HCT116 (cell line): Measurements from ENCODE around the gene DAGLA. TPM values are rescaled to one million over a fixed set of nuclear protein-coding genes. Genes with fewer than 3 reads are reported as not detected.
A peak's percentile ranks its signal among the peaks of the same experiment; 100 is the strongest.

ENCODE experiments used
- ATAC-seq: fragments of 200-7000 bp; cut with Tn5 transposase; 2 replicates; pipeline ENCODE4 v1.9.1; 2020; ENCODE audit warnings: mild to moderate bottlenecking, moderate library complexity
- BruUV-seq: library from RNA; stranded (reverse); fragments of 400-500 nt; replicated peaks from 2 replicates; lab custom pipeline; 2021; lab: Mats Ljungman, UMichigan
- CTCF ChIA-PET: fragments of 300-600 bp; sonication (Branson Sonifier 250); formaldehyde crosslinking; loops from one replicate; lab custom pipeline; 2021; ENCODE audit warnings: antibody characterized with exemption; lab: Charles Lee
- POLR2A ChIA-PET: fragments of 300-600, 350-600 bp; sonication (Branson Sonifier 250); formaldehyde crosslinking; loops from one replicate; lab custom pipeline; 2021; ENCODE audit warnings: antibody characterized with exemption; lab: Charles Lee
- RAD21 ChIA-PET, 2 experiments: fragments of 300-600 bp; sonication (Branson Sonifier 250); formaldehyde crosslinking; loops; one replicate each; lab custom pipeline; 2023; ENCODE audit warnings: low total read pairs in 2 of 2; ENCODE audit not compliant: uncharacterized antibody in 2 of 2, unreplicated experiment in 2 of 2, low non-redundant PET in 1 of 2; lab: Charles Lee
- DNase-seq: peaks from one replicate; pipeline ENCODE4 v3.0.0-alpha.2; 2010; ENCODE audit warnings: low read depth, low spot score
- H2AFZ ChIP-seq: fragments of 200-600 bp; shearing (Covaris generic), sonication (generic); 2 replicates; pipeline ENCODE4 v1.6.1; 2017; ENCODE audit warnings: low read depth, mixed run types, mixed read lengths, antibody characterized with exemption, low read length; ENCODE audit not compliant: poor library complexity, severe bottlenecking
- H3K27ac ChIP-seq: 2 replicates; pipeline ENCODE4 v1.5.1; 2012; ENCODE audit warnings: low read depth, low read length
- H3K27me3 ChIP-seq: fragments of 200-600 bp; sonication (generic); 2 replicates; pipeline ENCODE4 v1.6.1; 2016; ENCODE audit warnings: mixed run types, low read length, mixed read lengths; ENCODE audit not compliant: insufficient read depth
- H3K36me3 ChIP-seq, 2 experiments: fragments of 200-500 bp in 1 of 2; fragments of 200-600 bp in 1 of 2; sonication (Bioruptor generic) in 1 of 2; sonication (generic) in 1 of 2; 2 replicates each; pipeline versions ENCODE4 v1.5.1 to v1.6.1; 2014 to 2016; ENCODE audit warnings: low read length in 2 of 2, inconsistent platforms in 1 of 2, mixed read lengths in 1 of 2, mixed run types in 1 of 2; ENCODE audit not compliant: insufficient read depth in 2 of 2, control insufficient read depth in 1 of 2
- H3K4me1 ChIP-seq, 2 experiments: fragments of 200-600 bp in 1 of 2; sonication (generic) in 1 of 2; 2 replicates each; pipeline versions ENCODE4 v1.5.1 to v1.6.1; 2012 to 2017; ENCODE audit warnings: low read length in 2 of 2, inconsistent platforms in 1 of 2, mild to moderate bottlenecking in 1 of 2, mixed read lengths in 1 of 2, mixed run types in 1 of 2, moderate library complexity in 1 of 2; ENCODE audit not compliant: insufficient read depth in 2 of 2, control insufficient read depth in 1 of 2
- H3K4me2 ChIP-seq: fragments of 200-600 bp; sonication (generic); 2 replicates; pipeline ENCODE4 v1.6.1; 2017; ENCODE audit warnings: mixed run types, low read length, mixed read lengths
- H3K4me3 ChIP-seq, 2 experiments: fragments of 200-600 bp in 1 of 2; sonication (generic) in 1 of 2; replicated peaks in 1 of 2; 2 replicates each; pipeline ENCODE4 v1.5.1; 2011 to 2016; ENCODE audit warnings: low read length in 2 of 2, control low read depth in 1 of 2, low read depth in 1 of 2, mild to moderate bottlenecking in 1 of 2, mixed read lengths in 1 of 2, mixed run types in 1 of 2
- H3K79me2 ChIP-seq: fragments of 200-600 bp; sonication (generic); 2 replicates; pipeline ENCODE4 v1.6.1; 2017; ENCODE audit warnings: mild to moderate bottlenecking, mixed run types, low read length, moderate library complexity, mixed read lengths; ENCODE audit not compliant: insufficient read depth
- H3K9ac ChIP-seq: fragments of 200-600 bp; sonication (generic); 2 replicates; pipeline ENCODE4 v1.6.1; 2016; ENCODE audit warnings: low read length, mixed read lengths
- H3K9me2 ChIP-seq: fragments of 200-600 bp; sonication (generic), shearing (Covaris generic); 2 replicates; pipeline ENCODE4 v1.6.1; 2017; ENCODE audit warnings: mixed run types, mild to moderate bottlenecking, moderate library complexity; ENCODE audit not compliant: insufficient read depth
- H3K9me3 ChIP-seq, 2 experiments: fragments of 200-500 bp in 1 of 2; fragments of 200-600 bp in 1 of 2; sonication (Bioruptor generic) in 1 of 2; sonication (generic) in 1 of 2; 2 replicates each; pipeline ENCODE4 v1.6.1; 2014 to 2017; ENCODE audit warnings: low read length in 2 of 2, mixed read lengths in 2 of 2, inconsistent platforms in 1 of 2, low read depth in 1 of 2, mild to moderate bottlenecking in 1 of 2, mixed run types in 1 of 2, moderate library complexity in 1 of 2; ENCODE audit not compliant: control insufficient read depth in 1 of 2, insufficient read depth in 1 of 2
- H4K20me1 ChIP-seq: fragments of 200-600 bp; sonication (generic), shearing (Covaris generic); 2 replicates; pipeline ENCODE4 v1.6.1; 2017; ENCODE audit warnings: mixed run types, mild to moderate bottlenecking, moderate library complexity; ENCODE audit not compliant: insufficient read depth
- ATF3 ChIP-seq: IDR thresholded peaks from 2 replicates; pipeline ENCODE4 v1.6.1; 2012
- CBX3 ChIP-seq: IDR thresholded peaks from 2 replicates; pipeline ENCODE4 v1.6.1; 2012; ENCODE audit warnings: low read depth
- CTCF ChIP-seq, 3 experiments: fragments of 200-600 bp in 1 of 3; sonication (generic) in 1 of 3; IDR thresholded peaks in 2 of 3; conservative IDR thresholded peaks in 1 of 3; 2 replicates each; pipeline ENCODE4 v1.5.1; 2012 to 2017; ENCODE audit warnings: low read depth in 2 of 3, low read length in 2 of 3, antibody characterized with exemption in 1 of 3, borderline replicate concordance in 1 of 3, control low read depth in 1 of 3, mild to moderate bottlenecking in 1 of 3, mixed read lengths in 1 of 3, mixed run types in 1 of 3, moderate library complexity in 1 of 3; ENCODE audit not compliant: insufficient read depth in 1 of 3
- EZH2 ChIP-seq: fragments of 200-600 bp; sonication (generic); IDR thresholded peaks from 2 replicates; pipeline ENCODE4 v1.6.1; 2017; ENCODE audit warnings: antibody characterized with exemption, mixed run types
- EZH2phosphoT487 ChIP-seq: fragments of 200-600 bp; IDR thresholded peaks from 2 replicates; pipeline ENCODE4 v1.6.1; 2018; ENCODE audit warnings: antibody characterized with exemption, borderline replicate concordance
- FOSL1 ChIP-seq: IDR thresholded peaks from 2 replicates; pipeline ENCODE4 v1.6.1; 2012; ENCODE audit warnings: low read depth
- JUND ChIP-seq: IDR thresholded peaks from 2 replicates; pipeline ENCODE4 v1.6.1; 2012
- MAX ChIP-seq: IDR thresholded peaks from 2 replicates; pipeline ENCODE4 v1.6.1; 2012
- POLR2AphosphoS5 ChIP-seq: IDR thresholded peaks from 2 replicates; pipeline ENCODE4 v1.6.1; 2011; ENCODE audit warnings: mild to moderate bottlenecking, low read depth, low read length, moderate library complexity
- RAD21 ChIP-seq: IDR thresholded peaks from 2 replicates; pipeline ENCODE4 v1.6.1; 2012; ENCODE audit warnings: low read depth, mild to moderate bottlenecking
- REST ChIP-seq: IDR thresholded peaks from 2 replicates; pipeline ENCODE4 v1.6.1; 2012; ENCODE audit warnings: low read depth
- SIN3A ChIP-seq: IDR thresholded peaks from 2 replicates; pipeline ENCODE4 v1.6.1; 2012; ENCODE audit warnings: low read depth
- TCF7L2 ChIP-seq: IDR thresholded peaks from 2 replicates; pipeline ENCODE4 v1.7.0; 2011; ENCODE audit warnings: borderline replicate concordance, inconsistent platforms; ENCODE audit not compliant: insufficient read depth, insufficient read length; ENCODE audit errors: extremely low read depth
- YY1 ChIP-seq: IDR thresholded peaks from 2 replicates; pipeline ENCODE4 v1.6.1; 2011; ENCODE audit warnings: low read length, low read depth, moderate library complexity, mild to moderate bottlenecking; ENCODE audit not compliant: insufficient replicate concordance; ENCODE audit errors: extremely low read depth
- ZBTB33 ChIP-seq: IDR thresholded peaks from 2 replicates; pipeline ENCODE4 v1.6.1; 2011; ENCODE audit warnings: mild to moderate bottlenecking, low read length, moderate library complexity; ENCODE audit not compliant: insufficient replicate concordance; ENCODE audit errors: extremely low read depth
- ZFX ChIP-seq: fragments of 450-650 bp; IDR thresholded peaks from 2 replicates; pipeline ENCODE4 v1.6.1; 2017
- ZNF274 ChIP-seq: fragments of 200-500 bp; sonication (Bioruptor generic); IDR thresholded peaks from 2 replicates; pipeline ENCODE4 v1.6.1; 2014; ENCODE audit warnings: mild to moderate bottlenecking, low read depth, low read length, inconsistent platforms
- intact Hi-C: fragments of 100-400 bp; cut with micrococcal nuclease; formaldehyde crosslinking; loops from 2 replicates; pipeline ENCODE4 v1.10.0; 2022
- total RNA-seq: library from RNA; stranded (reverse); gene quantifications from one replicate; pipeline ENCODE4 v1.2.1, GENCODE V29; 2021; ENCODE audit not compliant: unreplicated experiment

DAGLA gene
- total RNA-seq, 1 experiment from 2014 or later: 2.7 TPM

GRCh38 chr11:61747967-61748285 is 67.7 kb downstream of the DAGLA start:
- Histone ChIP-seq H2AFZ (no peak overlapping the region), H3K4me1 (peaks cover 6 to 26% of the 10 kb centered on the region in 2 experiments; a peak in 2 of 4 replicates), H3K36me3 (no peaks in the 10 kb centered on the region), H3K27me3 (no peaks in the 10 kb centered on the region), H3K4me3 (no peak overlapping the region), H3K4me2 (peak overlapping the region; percentile 27), H3K9me2 (no peaks in the 10 kb centered on the region), H3K79me2 (peaks cover 3% of the 10 kb centered on the region; the same call in 1 of the 2 replicates), H4K20me1 (no peaks in the 10 kb centered on the region), H3K9me3 (no peaks in the 10 kb centered on the region), H3K27ac (peak overlapping the region; percentile 12; the same call in 1 of the 2 replicates), H3K9ac (no peak overlapping the region)
- ChIA-PET RAD21 (interaction anchor here (0.8 to 1.7 kb wide), 5 partner anchors 25 to 49 kb away, joined by 3 to 8 read pairs (median 5); no protein-coding TSS in a partner anchor), POLR2A (interaction anchor here (0.7 to 1.1 kb wide), 2 partner anchors 15 to 31 kb away, joined by 3 read pairs; no protein-coding TSS in a partner anchor), CTCF (interaction anchor here (0.7 to 2.0 kb wide), 21 partner anchors 10 to 364 kb away, joined by 3 to 20 read pairs (median 8); partner anchors contain the start of genes FEN1 and TMEM258)
- TF ChIP-seq EZH2: no peak
- no peak for TF ChIP-seq ATF3
- no peak for TF ChIP-seq TCF7L2
- TF ChIP-seq ZNF274: no peak
- no peak for TF ChIP-seq POLR2AphosphoS5
- TF ChIP-seq ZBTB33: no peak
- no peak for TF ChIP-seq YY1
- TF ChIP-seq SIN3A: no peak
- no peak for TF ChIP-seq JUND
- TF ChIP-seq REST: no peak
- no peak for TF ChIP-seq MAX
- TF ChIP-seq ZFX: no peak
- TF ChIP-seq FOSL1: no peak
- TF ChIP-seq RAD21: no peak
- TF ChIP-seq CBX3: no peak
- TF ChIP-seq CTCF (IDR thresholded peaks at IDR 0.05 in 2 of 3, conservative IDR thresholded peaks at IDR 0.05 in 1 of 3; ENCODE audit: borderline replicate concordance in 1 of 3, insufficient read depth in 1 of 3, low read depth in 2 of 3, low read length in 2 of 3): no peak
- TF ChIP-seq EZH2phosphoT487: no peak
- ATAC-seq (no peak), DNase-seq (no peak)
- intact Hi-C loops: loop anchor here (1.0 to 2.0 kb wide), 3 partner anchors 28 to 360 kb away; no protein-coding TSS in a partner anchor
- no TSS peak for BruUV-seq
